HG03175 (cell line): ENCODE data around the gene TMEM204.
A peak's percentile ranks its signal among the peaks of the same experiment; 100 is the strongest.

Experiments used
- ATAC-seq: cut with Tn5 transposase; IDR thresholded peaks from one replicate; pipeline ENCODE4 v1.9.1; 2021; ENCODE audit warnings: mild to moderate bottlenecking, moderate library complexity; ENCODE audit not compliant: unreplicated experiment

Gene TMEM204

GRCh38 chr16:1533443-1533951, at the start of gene TMEM204:
TSS of gene TMEM204 (plus strand) at chr16:1533666. CDS start at chr16:1534276, 610 bp downstream.
- no peak for ATAC-seq

GRCh38 chr16:1485847-1486496, 47.5 kb upstream of the TMEM204 start:
- ATAC-seq: no peak

GRCh38 chr16:1486551-1487390, 46.7 kb upstream of the TMEM204 start:
- no peak for ATAC-seq

GRCh38 chr16:1487395-1488053, 45.9 kb upstream of the TMEM204 start:
- no peak for ATAC-seq

- no peak for ATAC-seq
These were observed 45.3 kb upstream of the TMEM204 start for GRCh38 chr16:1488054-1488601.

GRCh38 chr16:1488619-1489018, 44.8 kb upstream of the TMEM204 start, which contains the start of gene PTX4:
TSS of gene PTX4 (minus strand) at chr16:1488944. CDS start at chr16:1488909, 35 bp downstream.
- ATAC-seq: no peak

- no peak for ATAC-seq
These were observed 44.4 kb upstream of the TMEM204 start for GRCh38 chr16:1489077-1489476.

GRCh38 chr16:1491327-1491726, 42.1 kb upstream of the TMEM204 start:
- no peak for ATAC-seq

GRCh38 chr16:1492082-1492922, 41.2 kb upstream of the TMEM204 start:
- no peak for ATAC-seq

- peak; percentile 73 for ATAC-seq
These were observed 40.3 kb upstream of the TMEM204 start, which contains the start of gene TELO2 for GRCh38 chr16:1492923-1493745. TSS of gene TELO2 (plus strand) at chr16:1493360. CDS start at chr16:1494282, 922 bp downstream.

- no peak for ATAC-seq
These were observed 39.7 kb upstream of the TMEM204 start for GRCh38 chr16:1493746-1494094.

GRCh38 chr16:1494129-1494640, 39.3 kb upstream of the TMEM204 start:
- no peak for ATAC-seq

GRCh38 chr16:1494711-1495110, 38.8 kb upstream of the TMEM204 start:
- no peak for ATAC-seq

GRCh38 chr16:1495211-1495888, 38.1 kb upstream of the TMEM204 start:
- no peak for ATAC-seq

- ATAC-seq: no peak
These were observed 37.6 kb upstream of the TMEM204 start for GRCh38 chr16:1495889-1496262.

GRCh38 chr16:1496464-1496863, 37.0 kb upstream of the TMEM204 start:
- ATAC-seq: no peak

GRCh38 chr16:1497014-1497598, 36.4 kb upstream of the TMEM204 start:
- no peak for ATAC-seq
